Endothelial cell of umbilical vein (primary cell): Measurements from ENCODE around the gene PTCH2. TPM values are rescaled to one million over a fixed set of nuclear protein-coding genes. Genes with fewer than 3 reads are reported as not detected.

Source experiments
- BruUV-seq: library from RNA; stranded (reverse); fragments of 400-500 nt; replicated peaks from 2 replicates; lab custom pipeline; 2021; lab: Mats Ljungman, UMichigan
- CTCF ChIA-PET: fragments of 300-600, 350-600 bp; sonication (Branson Sonifier 250); formaldehyde crosslinking; loops from one replicate; lab custom pipeline; 2021; ENCODE audit warnings: antibody characterized with exemption, inconsistent platforms; lab: Charles Lee
- POLR2A ChIA-PET: fragments of 300-600, 350-600 bp; sonication (Branson Sonifier 250); formaldehyde crosslinking; loops from one replicate; lab custom pipeline; 2021; ENCODE audit warnings: antibody characterized with exemption, inconsistent platforms; lab: Charles Lee
- DNase-seq: peaks from one replicate; pipeline ENCODE4 v3.0.0-alpha.2; 2011; ENCODE audit warnings: low read depth, low spot score
- FAIRE-seq: peaks from 2 replicates; lab custom pipeline; 2011; peaks lifted over from hg19 to GRCh38; lab: Jason Lieb, UNC
- H2AFZ ChIP-seq: 2 replicates; pipeline ENCODE4 v1.6.0; 2012; ENCODE audit warnings: low read depth, low read length, control low read depth, inconsistent platforms
- H3K27ac ChIP-seq: 2 replicates; pipeline ENCODE4 v1.5.1; 2011; ENCODE audit warnings: low read depth, mild to moderate bottlenecking, control low read depth, low read length, moderate library complexity; ENCODE audit not compliant: insufficient read depth
- H3K27me3 ChIP-seq, 2 experiments: 2 replicates each; pipeline versions ENCODE4 v1.6.0 to v1.6.1; 2011; ENCODE audit warnings: low read length in 2 of 2, mixed read lengths in 1 of 2; ENCODE audit not compliant: control insufficient read depth in 2 of 2, insufficient read depth in 2 of 2
- H3K36me3 ChIP-seq, 2 experiments: 2 replicates in 1 of 2; 3 replicates in 1 of 2; pipeline ENCODE4 v1.5.1; 2011; ENCODE audit warnings: low read length in 2 of 2, mild to moderate bottlenecking in 1 of 2, moderate library complexity in 1 of 2; ENCODE audit not compliant: control insufficient read depth in 2 of 2, insufficient read depth in 2 of 2; ENCODE audit errors: extremely low read depth in 1 of 2
- H3K4me1 ChIP-seq: 3 replicates; pipeline ENCODE4 v1.5.1; 2011; ENCODE audit warnings: mild to moderate bottlenecking, low read length; ENCODE audit not compliant: control insufficient read depth, insufficient read depth; ENCODE audit errors: extremely low read depth
- H3K4me2 ChIP-seq: 2 replicates; pipeline ENCODE4 v1.6.1; 2011; ENCODE audit warnings: low read length, control low read depth, mixed read lengths; ENCODE audit not compliant: insufficient read depth
- H3K4me3 ChIP-seq, 3 experiments: fragments of 200-600 bp in 1 of 3; sonication (generic), shearing (Covaris generic) in 1 of 3; replicated peaks in 1 of 3; 2 replicates each; pipeline ENCODE4 v1.5.1; 2011 to 2016; ENCODE audit warnings: control low read depth in 3 of 3, low read length in 3 of 3, mild to moderate bottlenecking in 2 of 3, inconsistent platforms in 1 of 3, low read depth in 1 of 3, moderate library complexity in 1 of 3; ENCODE audit not compliant: insufficient read depth in 1 of 3
- H3K79me2 ChIP-seq: 2 replicates; pipeline ENCODE4 v1.6.0; 2012; ENCODE audit warnings: low read length, inconsistent platforms; ENCODE audit not compliant: control insufficient read depth, insufficient read depth
- H3K9ac ChIP-seq: replicated peaks from 2 replicates; pipeline ENCODE3; 2011; ENCODE audit warnings: low read length, control low read depth; ENCODE audit not compliant: insufficient read depth; ENCODE audit errors: extremely low read depth
- H3K9me1 ChIP-seq: replicated peaks from 3 replicates; pipeline ENCODE4 v1.6.0; 2011; ENCODE audit warnings: mild to moderate bottlenecking, low read length; ENCODE audit not compliant: control insufficient read depth, insufficient read depth; ENCODE audit errors: extremely low read depth
- H3K9me3 ChIP-seq: replicated peaks from 2 replicates; pipeline ENCODE4 v1.5.1; 2012; ENCODE audit warnings: low read length, inconsistent platforms; ENCODE audit not compliant: control insufficient read depth, insufficient read depth
- H4K20me1 ChIP-seq: replicated peaks from 2 replicates; pipeline ENCODE3; 2011; ENCODE audit warnings: mild to moderate bottlenecking, low read length; ENCODE audit not compliant: control insufficient read depth, insufficient read depth; ENCODE audit errors: extremely low read depth
- CTCF ChIP-seq, 2 donors: IDR thresholded peaks; 1 replicate in 1 of 2; 2 replicates in 1 of 2; pipeline ENCODE4 v1.5.1; 2011; ENCODE audit warnings: low read length in 2 of 2, mild to moderate bottlenecking in 2 of 2, moderate library complexity in 2 of 2, control low read depth in 1 of 2, inconsistent platforms in 1 of 2, low read depth in 1 of 2; ENCODE audit not compliant: insufficient read depth in 1 of 2; ENCODE audit errors: extremely low read depth in 1 of 2
- EZH2 ChIP-seq: IDR thresholded peaks from 2 replicates; pipeline ENCODE4 v1.6.1; 2012; ENCODE audit warnings: borderline replicate concordance, low read depth, mild to moderate bottlenecking, moderate library complexity, low read length, inconsistent platforms; ENCODE audit not compliant: severe bottlenecking
- FOS ChIP-seq: IDR thresholded peaks from 2 replicates; pipeline ENCODE4 v1.6.1; 2011; ENCODE audit warnings: mild to moderate bottlenecking, low read length, moderate library complexity, borderline replicate concordance; ENCODE audit not compliant: insufficient read depth
- GATA2 ChIP-seq: IDR thresholded peaks from 2 replicates; pipeline ENCODE4 v1.7.0; 2011; ENCODE audit warnings: low read depth, mild to moderate bottlenecking, moderate library complexity, mixed read lengths, low read length; ENCODE audit not compliant: insufficient read length, insufficient read depth
- JUN ChIP-seq: IDR thresholded peaks from 2 replicates; pipeline ENCODE4 v1.6.1; 2011; ENCODE audit warnings: borderline replicate concordance, low read depth; ENCODE audit not compliant: insufficient read length, insufficient read depth
- MAX ChIP-seq: IDR thresholded peaks from 2 replicates; pipeline ENCODE4 v1.6.1; 2011; ENCODE audit not compliant: insufficient read depth, insufficient read length
- MYC ChIP-seq: IDR thresholded peaks from one replicate; pipeline ENCODE4 v1.6.1; 2011; ENCODE audit warnings: mild to moderate bottlenecking, low read depth, low read length
- POLR2A ChIP-seq: IDR thresholded peaks from 2 replicates; pipeline ENCODE4 v1.6.1; 2012; ENCODE audit warnings: low read depth, mild to moderate bottlenecking, control low read depth, low read length
- POLR2AphosphoS5 ChIP-seq: IDR thresholded peaks from 2 replicates; pipeline ENCODE4 v1.6.1; 2012; ENCODE audit warnings: low read depth, mild to moderate bottlenecking, control low read depth, low read length, moderate library complexity; ENCODE audit not compliant: insufficient read depth
- dilution Hi-C: fragments of 300-500 bp; cut with MboI; formaldehyde crosslinking; loops from one replicate; pipeline ENCODE4 v1.15.0; 2019; ENCODE audit warnings: low sequenced_read_pairs; ENCODE audit not compliant: extremely low pct_ligation_motif_present
- intact Hi-C: fragments of 100-400 bp; cut with micrococcal nuclease; formaldehyde crosslinking; loops from one replicate; pipeline ENCODE4 v1.10.0; 2022
- polyA plus RNA-seq, 4 experiments: library from polyadenylated mRNA; depleted of rRNA in 3 of 4; stranded (reverse) in 3 of 4; unstranded in 1 of 4; fragments of >200 nt; gene quantifications; 2 replicates each; pipeline versions ENCODE4 v1.2.1 to v1.2.3, GENCODE V29; 2011 to 2012; ENCODE audit warnings: missing spikeins in 1 of 4
- total RNA-seq: library from RNA; stranded (reverse); gene quantifications from 2 replicates; pipeline ENCODE4 v1.2.3, GENCODE V29; 2021

The PTCH2 gene
- total and polyA plus RNA-seq, 2 donors (not counting 3 experiments of a cell fraction or from before 2014, with no cell fraction given) = 1.8 TPM

GRCh38 chr1:44786138-44786840 is 56.8 kb downstream of the PTCH2 start:
- H3K4me3 ChIP-seq = peak overlapping the region in 2 of 3 experiments; percentile 12 to 17
- no peaks in the 10 kb centered on the region for H3K27me3 ChIP-seq
- ChIA-PET CTCF (interaction anchor here (0.7 to 1.9 kb wide), 7 partner anchors 11 to 224 kb away, joined by 3 to 8 read pairs (median 5); partner anchors contain the start of genes BTBD19, DYNLT4, RNU5D-1 and RPS8), POLR2A (no interaction called here)
- peaks cover 10% of the 10 kb centered on the region for H3K4me1 ChIP-seq
- no peaks in the 10 kb centered on the region for H4K20me1 ChIP-seq
- dilution Hi-C loops (no loop called here), intact Hi-C loops (loop anchor here (1.0 kb wide), 2 partner anchors 33 to 226 kb away; partner anchors contain the start of gene UROD)
- H3K27ac ChIP-seq = no peak overlapping the region
- FAIRE-seq (peak; percentile 85), DNase-seq (peak; percentile 69)
- no peaks in the 10 kb centered on the region for H3K79me2 ChIP-seq
- no peaks in the 10 kb centered on the region for H3K36me3 ChIP-seq
- peak overlapping the region; percentile 70 for H2AFZ ChIP-seq
- H3K9me1 ChIP-seq = no peaks in the 10 kb centered on the region
- peak overlapping the region; percentile 43 for H3K4me2 ChIP-seq
- no peaks in the 10 kb centered on the region for H3K9me3 ChIP-seq
- BruUV-seq = no TSS peak
- TF ChIP-seq POLR2A = no peak
- no peak for TF ChIP-seq EZH2
- TF ChIP-seq CTCF (IDR thresholded peaks at IDR 0.05; ENCODE audit: extremely low read depth in 1 of 2, insufficient read depth in 1 of 2, low read depth in 1 of 2, low read length in 2 of 2) = peak; percentile 98 to 99
- TF ChIP-seq MYC = no peak
- peak; percentile 8 for TF ChIP-seq POLR2AphosphoS5
- TF ChIP-seq MAX = peak; percentile 73
- no peak for TF ChIP-seq FOS
- no peak for TF ChIP-seq JUN
- no peak for TF ChIP-seq GATA2
- peak overlapping the region; percentile 19 for H3K9ac ChIP-seq
